Tongue (tissue), 2 donors: Measurements from ENCODE around the gene AGT. TPM values are rescaled to one million over a fixed set of nuclear protein-coding genes. Genes with fewer than 3 reads are reported as not detected.
A peak's percentile ranks its signal among the peaks of the same experiment; 100 is the strongest.
"Not testable (repeated sequence)": the region's sequence is repeated elsewhere in the genome, so short reads cannot be mapped to it uniquely, and the experiment has no call there.

Source experiments
- DNase-seq: peaks from one replicate; pipeline ENCODE4 v3.0.0-alpha.2; 2015
- total RNA-seq: library from RNA; depleted of rRNA; stranded (reverse); fragments of >200 nt; gene quantifications from one replicate; pipeline ENCODE4 v1.2.3, GENCODE V29; 2014

The AGT gene
- total RNA-seq, 1 donor from 2014 or later: 21.8 TPM

GRCh38 chr1:230686747-230687146, 27.2 kb downstream of the AGT start:
- DNase-seq: no peak

- DNase-seq: no peak
Observed at GRCh38 chr1:230684998-230685397, 28.9 kb downstream of the AGT start.

DNA sequence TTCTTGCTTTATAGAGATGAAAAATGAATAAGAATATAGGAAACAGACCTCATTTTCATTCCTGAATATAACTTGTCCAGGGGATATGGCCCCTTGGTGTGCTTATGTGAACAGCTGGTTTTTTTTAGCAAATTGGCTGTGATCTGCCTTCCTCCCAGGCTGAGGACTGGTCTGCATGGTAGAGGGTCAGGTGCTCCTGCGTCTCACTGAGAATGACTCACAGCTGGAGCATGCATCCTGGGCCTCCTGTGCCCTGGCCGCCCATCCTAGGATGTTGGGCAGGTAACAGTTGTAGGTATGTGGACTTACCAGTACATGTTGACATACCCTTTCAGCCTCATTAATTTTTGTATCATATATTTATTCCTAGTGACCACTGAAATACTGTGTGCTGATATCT, 29.8 kb downstream of the AGT start:
- no peak for DNase-seq

GRCh38 chr1:230682882-230683610, 30.9 kb downstream of the AGT start:
- no peak for DNase-seq

DNA sequence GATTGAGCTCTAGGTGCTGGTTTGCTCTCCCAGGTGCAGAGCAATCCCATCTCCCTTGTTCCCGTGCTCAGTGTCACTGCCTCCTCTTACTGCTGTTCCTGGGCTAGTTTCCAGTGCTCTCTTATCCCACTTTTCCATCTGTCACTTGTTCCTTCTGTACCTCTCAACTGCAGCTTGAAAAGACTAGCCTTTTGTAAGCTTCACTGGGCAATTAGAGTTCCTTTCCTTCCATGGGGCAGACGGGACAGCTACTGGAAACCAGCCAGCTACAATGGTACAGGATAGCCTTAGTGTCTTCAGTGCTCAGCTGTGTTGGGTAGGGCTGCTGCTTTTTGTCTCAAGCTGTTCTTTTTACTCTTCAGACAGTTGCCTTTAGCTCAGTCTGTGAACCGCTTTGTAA, 31.6 kb downstream of the AGT start:
- DNase-seq: peak; percentile 87

DNA sequence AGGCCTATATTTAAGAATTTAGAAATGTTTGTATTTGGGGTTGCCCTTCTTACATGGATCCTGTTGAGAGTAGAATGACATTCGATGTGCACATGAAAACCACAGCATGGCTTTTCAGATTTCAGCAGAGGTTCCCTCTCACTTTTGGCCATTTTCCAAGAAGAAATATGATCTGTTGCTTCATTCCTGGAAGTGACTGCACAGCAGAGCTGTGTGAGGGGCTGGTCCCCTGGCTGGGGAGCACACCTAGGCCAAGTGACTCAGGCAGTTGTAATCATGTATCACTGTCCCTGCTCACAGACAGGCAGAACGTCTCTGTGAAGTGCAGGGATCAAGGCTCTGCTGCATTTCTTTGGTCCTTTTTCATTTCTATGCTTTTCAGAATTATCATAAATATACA, 32.3 kb downstream of the AGT start:
- peak; percentile 82 for DNase-seq

- no peak for DNase-seq
Observed at GRCh38 chr1:230680300-230681025, 33.5 kb downstream of the AGT start.

GRCh38 chr1:230679825-230680224, 34.1 kb downstream of the AGT start:
- DNase-seq: no peak

DNA sequence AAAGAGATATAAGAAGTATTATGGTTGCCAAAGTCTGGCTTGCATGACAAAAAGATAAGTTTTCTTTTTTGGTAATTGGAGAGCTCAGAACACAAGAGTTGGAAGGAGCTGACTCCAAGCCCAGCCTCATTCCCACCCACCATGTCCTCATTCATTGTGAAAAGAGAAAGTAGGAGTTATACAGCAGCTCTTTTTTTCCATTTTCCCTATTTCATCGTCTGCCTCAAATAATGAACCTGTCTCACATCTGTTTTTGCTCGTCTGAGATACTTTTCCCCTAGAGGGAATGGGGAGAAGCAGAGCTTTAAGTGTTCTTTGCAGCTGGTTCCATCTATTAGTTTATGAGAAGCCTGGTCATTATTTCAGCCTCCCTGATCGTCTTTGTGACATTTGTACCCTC, 34.7 kb downstream of the AGT start:
- peak; percentile 68 for DNase-seq

GRCh38 chr1:230677200-230677599, 36.7 kb downstream of the AGT start:
- no peak for DNase-seq

GRCh38 chr1:230674581-230674980, 39.3 kb downstream of the AGT start:
- no peak for DNase-seq

DNA sequence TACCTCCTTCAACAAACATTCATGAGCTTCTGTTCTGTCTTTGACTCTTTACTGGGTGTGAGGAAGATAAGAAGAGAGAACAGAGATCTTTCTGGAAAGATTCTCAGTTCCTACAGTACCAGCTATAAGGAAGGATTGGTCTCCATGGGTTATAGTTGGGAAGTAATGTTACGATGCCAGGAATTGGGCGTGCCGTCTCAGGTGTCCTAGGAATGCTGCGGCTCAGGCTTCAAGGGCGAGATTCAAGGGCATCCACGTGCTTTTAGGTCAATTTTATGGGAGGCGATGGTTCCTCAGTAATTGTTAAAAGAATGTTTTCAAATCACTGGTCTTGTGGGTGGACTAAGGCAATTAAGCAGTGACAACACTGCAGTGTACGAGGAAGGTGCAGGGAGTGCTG, 44.4 kb downstream of the AGT start:
- DNase-seq: no peak

- no peak for DNase-seq
Observed at GRCh38 chr1:230668227-230668626, 45.7 kb downstream of the AGT start.

DNA sequence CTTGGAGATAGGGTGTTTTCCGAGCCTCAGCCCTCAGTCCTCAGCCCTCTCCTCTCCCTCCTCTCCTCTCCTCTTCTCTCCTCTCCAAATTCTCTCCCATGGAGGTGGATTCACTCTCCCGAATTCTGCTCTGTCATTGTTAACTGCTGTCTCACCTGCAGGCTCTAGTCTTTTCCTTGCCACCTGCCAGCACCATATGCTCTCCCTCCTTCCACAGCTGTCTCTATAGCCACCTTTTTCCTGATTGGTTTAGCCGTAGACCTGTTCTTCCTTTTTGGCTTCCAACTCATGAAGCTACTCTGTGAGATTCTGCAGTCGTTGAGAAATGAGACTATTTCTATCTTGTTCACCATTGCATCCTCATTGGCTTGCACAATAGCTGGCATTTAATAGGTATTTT, 51.9 kb downstream of the AGT start:
- DNase-seq: no peak

GRCh38 chr1:230658691-230659090, 55.2 kb downstream of the AGT start:
- DNase-seq: no peak

GRCh38 chr1:230658103-230658502, 55.8 kb downstream of the AGT start:
- not testable (repeated sequence) for DNase-seq

- DNase-seq: not testable (repeated sequence)
Observed at GRCh38 chr1:230656719-230657118, 57.2 kb downstream of the AGT start.

Other genes starting within 250 kb of the AGT start
- gene COG2, start 71.6 kb downstream of the AGT start, total RNA-seq: 34.8 TPM
- 0.82 TPM for gene CAPN9, start 33.3 kb upstream of the AGT start, total RNA-seq
- gene C1orf198, start 154.4 kb upstream of the AGT start, total RNA-seq: 68.4 TPM